ENCODE results near the gene PACRG.

The PACRG gene

DNA sequence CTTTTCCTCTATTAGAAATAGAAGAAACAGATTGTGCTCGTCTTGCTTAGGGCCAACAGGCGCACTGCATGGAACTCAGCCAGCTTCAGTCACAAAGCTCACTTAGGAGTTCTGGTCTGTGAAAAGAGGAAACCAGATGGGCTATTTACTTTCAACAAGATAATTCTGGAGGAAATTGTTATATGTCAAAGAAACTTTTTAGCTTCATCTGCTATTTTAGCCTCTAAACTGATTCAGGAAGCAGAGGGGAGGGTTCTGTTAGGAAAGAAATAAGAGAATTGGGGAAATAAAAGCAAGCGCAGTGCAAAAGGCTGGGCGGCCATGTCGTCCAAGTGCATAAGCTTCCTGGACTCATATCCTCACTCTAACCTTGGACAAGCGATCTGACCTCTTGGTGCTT is 21.5 kb upstream of the PACRG start:
- DNase-seq (ENCODE audit: insufficient read length, low spot score) (no peak), FAIRE-seq (no peak)
- TF ChIP-seq TAF1 (IDR thresholded peaks at IDR 0.05; ENCODE audit: low read depth, low read length), result no peak
- no peak for TF ChIP-seq POU2F2 (IDR thresholded peaks at IDR 0.05; ENCODE audit: low read depth, low read length)
- no peak for TF ChIP-seq PAX5 (IDR thresholded peaks at IDR 0.05; ENCODE audit: insufficient read depth, low read length, severe bottlenecking)
- TF ChIP-seq POLR2AphosphoS5 (IDR thresholded peaks at IDR 0.05; ENCODE audit: low read depth, low read length), result no peak
- TF ChIP-seq SPI1 (IDR thresholded peaks at IDR 0.05; ENCODE audit: low read depth, low read length), result no peak
- TF ChIP-seq POLR2A (IDR thresholded peaks at IDR 0.05; ENCODE audit: low read depth, low read length), result no peak

DNA sequence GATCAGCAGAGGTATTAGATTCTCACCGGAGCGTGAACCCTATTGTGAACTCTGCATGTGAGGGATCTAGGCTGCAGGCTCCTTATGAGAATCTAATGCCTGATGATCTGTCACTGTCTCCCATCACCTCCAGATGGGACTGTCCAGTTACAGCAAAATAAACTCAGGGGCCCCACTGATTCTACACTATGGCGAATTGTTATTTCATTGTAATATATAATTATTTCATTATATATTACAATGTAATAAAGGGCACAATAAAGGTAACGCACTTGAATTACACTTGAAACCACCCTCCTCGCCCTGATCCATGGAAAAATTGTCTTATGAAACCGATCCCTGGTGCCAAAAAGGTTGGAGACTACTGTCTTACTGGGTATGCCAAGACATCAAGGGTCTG is 18.8 kb upstream of the PACRG start:
- TF ChIP-seq TAF1 (IDR thresholded peaks at IDR 0.05; ENCODE audit: low read depth, low read length) (no peak), POU2F2 (IDR thresholded peaks at IDR 0.05; ENCODE audit: low read depth, low read length) (no peak), SPI1 (IDR thresholded peaks at IDR 0.05; ENCODE audit: low read depth, low read length) (no peak), POLR2AphosphoS5 (IDR thresholded peaks at IDR 0.05; ENCODE audit: low read depth, low read length) (no peak), PAX5 (IDR thresholded peaks at IDR 0.05; ENCODE audit: insufficient read depth, low read length, severe bottlenecking) (no peak), POLR2A (IDR thresholded peaks at IDR 0.05; ENCODE audit: low read depth, low read length) (no peak)
- FAIRE-seq (no peak), DNase-seq (ENCODE audit: insufficient read length, low spot score) (no peak)

DNA sequence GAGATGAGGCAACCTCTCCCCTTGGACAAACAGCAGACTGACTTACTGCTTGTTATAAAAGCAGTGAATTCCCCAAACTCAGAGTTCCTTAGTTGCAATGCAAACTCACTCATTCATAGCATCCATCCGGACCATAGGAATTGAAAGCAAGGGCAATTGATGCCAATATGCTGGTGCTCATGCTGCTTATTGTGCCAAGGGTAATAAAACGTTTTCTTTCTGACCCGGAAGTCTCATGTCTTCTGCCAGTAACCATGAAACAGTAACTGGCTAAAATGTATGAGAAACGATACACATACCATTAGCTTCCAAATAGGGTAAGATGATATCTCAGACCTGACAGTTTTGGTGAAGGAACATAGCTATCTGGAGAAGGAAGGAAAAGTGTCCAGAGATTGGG is 18.3 kb upstream of the PACRG start:
- DNase-seq (ENCODE audit: insufficient read length, low spot score) (no peak), FAIRE-seq (no peak)
- TF ChIP-seq POU2F2 (IDR thresholded peaks at IDR 0.05; ENCODE audit: low read depth, low read length) (no peak), POLR2A (IDR thresholded peaks at IDR 0.05; ENCODE audit: low read depth, low read length) (no peak), PAX5 (IDR thresholded peaks at IDR 0.05; ENCODE audit: insufficient read depth, low read length, severe bottlenecking) (no peak), POLR2AphosphoS5 (IDR thresholded peaks at IDR 0.05; ENCODE audit: low read depth, low read length) (no peak), TAF1 (IDR thresholded peaks at IDR 0.05; ENCODE audit: low read depth, low read length) (no peak), SPI1 (IDR thresholded peaks at IDR 0.05; ENCODE audit: low read depth, low read length) (no peak)

- TF ChIP-seq POLR2A (IDR thresholded peaks at IDR 0.05; ENCODE audit: low read depth, low read length) (no peak), TAF1 (IDR thresholded peaks at IDR 0.05; ENCODE audit: low read depth, low read length) (no peak)
- FAIRE-seq, result no peak
- no peak for DNase-seq (ENCODE audit: insufficient read length, low spot score)
Observed at GRCh38 chr6:162710419-162710818, 17.4 kb upstream of the PACRG start.

DNA sequence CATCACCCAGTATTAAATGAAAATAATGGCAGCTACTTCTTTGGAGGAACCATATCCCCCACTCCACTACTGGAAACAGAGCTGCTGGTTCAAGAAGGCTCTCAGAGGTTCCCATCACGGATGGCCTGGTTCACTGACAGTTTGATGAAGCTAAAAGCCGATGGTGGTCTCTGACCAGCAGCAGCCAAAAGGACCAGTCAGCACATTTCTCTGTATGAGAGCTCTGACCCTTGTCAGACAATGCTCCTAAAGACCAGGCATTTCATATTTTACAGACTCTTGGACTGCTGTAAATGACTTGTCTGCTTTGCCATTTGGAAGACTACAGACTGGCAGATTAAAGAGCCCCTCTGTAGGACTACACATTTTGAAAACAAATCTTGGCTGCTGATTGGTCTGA is 16.8 kb upstream of the PACRG start:
- FAIRE-seq (no peak), DNase-seq (ENCODE audit: insufficient read length, low spot score) (no peak)
- no peak for TF ChIP-seq POU2F2 (IDR thresholded peaks at IDR 0.05; ENCODE audit: low read depth, low read length)
- no peak for TF ChIP-seq SPI1 (IDR thresholded peaks at IDR 0.05; ENCODE audit: low read depth, low read length)
- no peak for TF ChIP-seq POLR2AphosphoS5 (IDR thresholded peaks at IDR 0.05; ENCODE audit: low read depth, low read length)
- no peak for TF ChIP-seq TAF1 (IDR thresholded peaks at IDR 0.05; ENCODE audit: low read depth, low read length)
- no peak for TF ChIP-seq PAX5 (IDR thresholded peaks at IDR 0.05; ENCODE audit: insufficient read depth, low read length, severe bottlenecking)
- TF ChIP-seq POLR2A (IDR thresholded peaks at IDR 0.05; ENCODE audit: low read depth, low read length), result no peak

DNA sequence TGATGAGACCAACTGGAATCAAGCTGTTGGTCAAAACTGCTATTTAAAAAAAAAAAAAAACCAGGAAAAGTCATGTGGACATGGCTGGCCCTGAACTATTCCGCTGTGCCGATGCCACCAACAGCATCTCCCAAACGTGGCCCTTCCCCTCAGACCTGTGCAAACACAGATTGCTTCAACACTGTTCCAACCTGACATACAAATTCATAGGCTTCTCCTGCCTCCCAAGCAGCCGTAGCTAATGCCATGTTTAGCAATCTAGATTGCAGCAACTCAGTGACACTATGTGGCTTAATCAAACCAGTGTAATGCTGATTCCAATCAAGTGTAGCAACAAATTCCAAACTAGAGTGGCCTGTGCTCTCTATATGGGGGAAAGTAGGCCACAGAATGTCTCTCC is 16.4 kb upstream of the PACRG start:
- TF ChIP-seq PAX5 (IDR thresholded peaks at IDR 0.05; ENCODE audit: insufficient read depth, low read length, severe bottlenecking), result no peak
- TF ChIP-seq TAF1 (IDR thresholded peaks at IDR 0.05; ENCODE audit: low read depth, low read length), result no peak
- no peak for FAIRE-seq
- DNase-seq (ENCODE audit: insufficient read length, low spot score), result no peak

GRCh38 chr6:162712694-162713093 is 15.1 kb upstream of the PACRG start:
- FAIRE-seq, result no peak
- no peak for DNase-seq (ENCODE audit: insufficient read length, low spot score)
- TF ChIP-seq PAX5 (IDR thresholded peaks at IDR 0.05; ENCODE audit: insufficient read depth, low read length, severe bottlenecking) (no peak), SPI1 (IDR thresholded peaks at IDR 0.05; ENCODE audit: low read depth, low read length) (0 out of 2 replicates have a peak, but pooled peaks have one; percentile 41)

DNA sequence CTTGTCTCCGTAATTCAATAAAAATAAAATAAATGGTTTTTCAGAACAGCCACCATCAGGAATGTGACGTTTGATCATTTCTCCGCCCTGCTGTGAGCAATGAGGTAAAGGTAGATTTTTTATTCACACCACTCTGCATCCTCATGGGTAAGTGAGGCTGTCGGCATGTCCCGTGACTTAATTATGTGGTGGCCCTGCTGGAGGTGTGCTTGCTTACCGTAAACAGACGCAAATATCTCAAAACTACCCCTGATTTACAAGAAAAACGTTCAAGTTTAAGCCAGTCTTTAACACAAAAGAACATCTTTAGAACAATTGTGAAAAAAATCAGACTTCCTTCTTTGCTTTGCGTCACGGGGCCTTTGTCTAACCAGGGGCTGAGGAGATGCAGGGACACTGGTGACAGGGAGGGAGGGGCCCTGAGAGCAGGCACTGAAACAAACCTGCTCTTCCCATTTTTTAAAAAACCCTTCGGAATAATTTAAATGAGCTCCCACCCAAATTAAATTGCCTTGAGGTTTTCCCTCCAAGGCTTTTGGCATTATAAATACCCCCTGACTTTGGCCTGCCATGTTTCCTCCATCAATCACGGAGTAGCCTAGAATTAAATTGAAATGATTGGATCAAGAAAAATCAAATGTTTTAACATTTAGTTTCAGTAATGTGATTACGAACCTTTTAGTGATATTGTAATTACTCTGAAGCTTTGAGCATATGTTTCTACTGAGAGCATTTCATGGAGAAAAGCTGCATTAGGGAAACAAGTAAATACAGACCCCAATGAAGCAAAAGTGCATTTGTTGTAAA is 13.6 kb upstream of the PACRG start:
- TF ChIP-seq TAF1 (IDR thresholded peaks at IDR 0.05; ENCODE audit: low read depth, low read length) (no peak), POLR2AphosphoS5 (IDR thresholded peaks at IDR 0.05; ENCODE audit: low read depth, low read length) (no peak), SPI1 (IDR thresholded peaks at IDR 0.05; ENCODE audit: low read depth, low read length) (no peak), POLR2A (IDR thresholded peaks at IDR 0.05; ENCODE audit: low read depth, low read length) (no peak), POU2F2 (IDR thresholded peaks at IDR 0.05; ENCODE audit: low read depth, low read length) (no peak), PAX5 (IDR thresholded peaks at IDR 0.05; ENCODE audit: insufficient read depth, low read length, severe bottlenecking) (no peak)
- no peak for DNase-seq (ENCODE audit: insufficient read length, low spot score)
- no peak for FAIRE-seq

DNA sequence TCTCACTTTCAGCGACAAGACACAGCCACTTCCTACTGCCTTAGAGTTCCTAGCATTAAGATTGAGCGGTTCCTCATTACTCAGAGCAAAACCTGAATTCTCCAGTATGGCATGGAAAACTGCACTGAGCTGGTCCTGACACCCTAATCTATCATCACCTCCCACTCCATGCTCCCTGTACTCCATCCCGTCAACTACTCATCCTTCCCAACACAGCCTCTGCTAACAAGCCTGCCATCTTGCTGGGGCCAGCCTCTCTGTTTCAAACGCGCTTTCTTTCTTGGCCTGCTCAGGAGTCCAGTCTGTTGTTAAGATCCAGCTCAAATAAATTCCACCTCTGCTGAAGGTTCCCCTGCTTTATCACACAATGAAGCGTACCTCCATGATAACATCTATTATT is 12.2 kb upstream of the PACRG start:
- FAIRE-seq (no peak), DNase-seq (ENCODE audit: insufficient read length, low spot score) (no peak)
- TF ChIP-seq POLR2A (IDR thresholded peaks at IDR 0.05; ENCODE audit: low read depth, low read length) (no peak), SPI1 (IDR thresholded peaks at IDR 0.05; ENCODE audit: low read depth, low read length) (no peak), PAX5 (IDR thresholded peaks at IDR 0.05; ENCODE audit: insufficient read depth, low read length, severe bottlenecking) (no peak), POU2F2 (IDR thresholded peaks at IDR 0.05; ENCODE audit: low read depth, low read length) (no peak), TAF1 (IDR thresholded peaks at IDR 0.05; ENCODE audit: low read depth, low read length) (no peak), POLR2AphosphoS5 (IDR thresholded peaks at IDR 0.05; ENCODE audit: low read depth, low read length) (no peak)

- no peak for TF ChIP-seq TAF1 (IDR thresholded peaks at IDR 0.05; ENCODE audit: low read depth, low read length)
- no peak for TF ChIP-seq POU2F2 (IDR thresholded peaks at IDR 0.05; ENCODE audit: low read depth, low read length)
- no peak for TF ChIP-seq POLR2A (IDR thresholded peaks at IDR 0.05; ENCODE audit: low read depth, low read length)
- TF ChIP-seq SPI1 (IDR thresholded peaks at IDR 0.05; ENCODE audit: low read depth, low read length), result no peak
- no peak for TF ChIP-seq PAX5 (IDR thresholded peaks at IDR 0.05; ENCODE audit: insufficient read depth, low read length, severe bottlenecking)
- DNase-seq (ENCODE audit: insufficient read length, low spot score), result no peak
- no peak for FAIRE-seq
Observed at GRCh38 chr6:162719528-162719927, 8.2 kb upstream of the PACRG start.

Measured in GM12891 (cell line).